Brain microvascular endothelial cell (primary cell): ENCODE results near the gene TBC1D23.

Experiments
- DNase-seq: peaks from one replicate; pipeline ENCODE4 v3.0.0-alpha.2; 2020
- H3K27ac ChIP-seq: fragments of 250-450 bp; sonication (Bioruptor Pico); 2 replicates; pipeline ENCODE4 v1.5.1; 2020; ENCODE audit warnings: mild to moderate bottlenecking, moderate library complexity
- H3K27me3 ChIP-seq: fragments of 250-450 bp; sonication (Bioruptor Pico); replicated peaks from 2 replicates; pipeline ENCODE4 v1.5.1; 2020; ENCODE audit warnings: mild to moderate bottlenecking
- H3K36me3 ChIP-seq: fragments of 250-450 bp; sonication (Bioruptor Pico); replicated peaks from 2 replicates; pipeline ENCODE4 v1.5.1; 2020; ENCODE audit warnings: mild to moderate bottlenecking
- H3K4me3 ChIP-seq: 2 replicates; pipeline ENCODE4 v1.5.1; 2011; ENCODE audit warnings: low read depth, mild to moderate bottlenecking, control low read depth, low read length, moderate library complexity
- in situ Hi-C: cut with HindIII; loops from 2 replicates; pipeline ENCODE4 v1.10.0; 2017; ENCODE audit warnings: low sequenced_read_pairs, low pct_ligation_motif_present
- TF ChIP-seq, protein P1 (sequence below): IDR thresholded peaks from 2 replicates; pipeline ENCODE4 v1.5.1; 2011; ENCODE audit warnings: low read depth, mild to moderate bottlenecking, moderate library complexity, low read length, control low read depth, inconsistent platforms; ENCODE audit errors: missing control alignments

The TBC1D23 gene

DNA sequence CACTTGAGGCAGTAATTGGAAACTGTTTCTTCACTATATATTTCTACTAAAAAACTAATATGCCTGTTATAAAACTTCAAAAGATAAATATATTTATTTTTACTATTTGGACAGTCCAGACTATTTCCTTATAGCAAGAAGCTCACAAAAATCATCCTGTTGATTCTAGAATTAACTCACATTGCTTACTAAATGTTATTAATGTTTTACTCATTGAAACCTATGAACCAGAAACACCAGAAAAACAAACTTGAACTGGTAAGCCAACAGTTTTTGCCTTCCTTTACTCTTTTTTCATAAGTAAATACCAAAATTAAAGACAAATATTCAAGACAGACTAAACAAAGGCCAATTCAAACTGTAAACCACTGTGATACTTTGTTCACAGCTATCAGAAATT lies 113.7 kb downstream of the TBC1D23 start:
- H3K27ac ChIP-seq, result no peak overlapping the region
- H3K4me3 ChIP-seq, result no peak overlapping the region
- in situ Hi-C loops, result no loop called here
- TF ChIP-seq, protein P1, sequence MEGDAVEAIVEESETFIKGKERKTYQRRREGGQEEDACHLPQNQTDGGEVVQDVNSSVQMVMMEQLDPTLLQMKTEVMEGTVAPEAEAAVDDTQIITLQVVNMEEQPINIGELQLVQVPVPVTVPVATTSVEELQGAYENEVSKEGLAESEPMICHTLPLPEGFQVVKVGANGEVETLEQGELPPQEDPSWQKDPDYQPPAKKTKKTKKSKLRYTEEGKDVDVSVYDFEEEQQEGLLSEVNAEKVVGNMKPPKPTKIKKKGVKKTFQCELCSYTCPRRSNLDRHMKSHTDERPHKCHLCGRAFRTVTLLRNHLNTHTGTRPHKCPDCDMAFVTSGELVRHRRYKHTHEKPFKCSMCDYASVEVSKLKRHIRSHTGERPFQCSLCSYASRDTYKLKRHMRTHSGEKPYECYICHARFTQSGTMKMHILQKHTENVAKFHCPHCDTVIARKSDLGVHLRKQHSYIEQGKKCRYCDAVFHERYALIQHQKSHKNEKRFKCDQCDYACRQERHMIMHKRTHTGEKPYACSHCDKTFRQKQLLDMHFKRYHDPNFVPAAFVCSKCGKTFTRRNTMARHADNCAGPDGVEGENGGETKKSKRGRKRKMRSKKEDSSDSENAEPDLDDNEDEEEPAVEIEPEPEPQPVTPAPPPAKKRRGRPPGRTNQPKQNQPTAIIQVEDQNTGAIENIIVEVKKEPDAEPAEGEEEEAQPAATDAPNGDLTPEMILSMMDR, result no peak
- no peak for DNase-seq
- no peaks in the 10 kb centered on the region for H3K27me3 ChIP-seq
- H3K36me3 ChIP-seq, result peaks cover 17% of the 10 kb centered on the region
